GM23338 (cell line): ENCODE data around the gene DNAH17. TPM values are rescaled to one million over a fixed set of nuclear protein-coding genes. Genes with fewer than 3 reads are reported as not detected.

Experiments
- ATAC-seq: fragments of 200-7000 bp; cut with Tn5 transposase; 3 replicates; pipeline ENCODE4 v1.9.1; 2020
- DNase-seq: peaks from one replicate; pipeline ENCODE4 v3.0.0-alpha.2; 2015; ENCODE audit warnings: low spot score
- H2AFZ ChIP-seq: fragments of 200-600 bp; sonication (generic); 2 replicates; pipeline ENCODE4 v1.8.0; 2016; ENCODE audit warnings: antibody characterized with exemption, mild to moderate bottlenecking, moderate library complexity
- H3F3A ChIP-seq: fragments of 200-600 bp; sonication (generic); replicated peaks from 2 replicates; pipeline ENCODE4 v1.8.0; 2017; ENCODE audit warnings: antibody characterized with exemption, mixed run types, low read depth
- H3K27ac ChIP-seq: fragments of 200-600 bp; sonication (generic); 2 replicates; pipeline ENCODE4 v1.6.1; 2016; ENCODE audit warnings: low read depth
- H3K27me3 ChIP-seq: fragments of 200-600 bp; sonication (generic); 2 replicates; pipeline ENCODE4 v1.8.0; 2016; ENCODE audit warnings: mild to moderate bottlenecking, mixed run types, moderate library complexity; ENCODE audit not compliant: insufficient read depth
- H3K36me3 ChIP-seq: fragments of 200-600 bp; sonication (generic); 2 replicates; pipeline ENCODE4 v1.8.0; 2016; ENCODE audit warnings: mild to moderate bottlenecking; ENCODE audit not compliant: insufficient read depth
- H3K4me1 ChIP-seq: fragments of 200-600 bp; sonication (generic); 2 replicates; pipeline ENCODE4 v1.8.0; 2016; ENCODE audit warnings: mild to moderate bottlenecking, moderate library complexity; ENCODE audit not compliant: insufficient read depth
- H3K4me2 ChIP-seq: fragments of 200-600 bp; sonication (generic); 2 replicates; pipeline ENCODE4 v1.7.1; 2017; ENCODE audit warnings: mixed run types
- H3K4me3 ChIP-seq: fragments of 200-600 bp; sonication (generic); 2 replicates; pipeline ENCODE4 v1.6.1; 2016; ENCODE audit warnings: mixed run types
- H3K79me2 ChIP-seq: fragments of 200-600 bp; sonication (generic); replicated peaks from 2 replicates; pipeline ENCODE4 v1.8.0; 2017; ENCODE audit warnings: mild to moderate bottlenecking; ENCODE audit not compliant: insufficient read depth
- H3K9me2 ChIP-seq: fragments of 200-600 bp; sonication (generic); 2 replicates; pipeline ENCODE4 v1.8.0; 2017; ENCODE audit not compliant: insufficient read depth
- H4K20me1 ChIP-seq: fragments of 200-600 bp; sonication (generic); replicated peaks from 2 replicates; pipeline ENCODE4 v1.8.0; 2017; ENCODE audit warnings: mild to moderate bottlenecking; ENCODE audit not compliant: insufficient read depth
- H3K27ac Mint-ChIP-seq: 2 replicates; pipeline ENCODE4 v1.8.0; 2020; ENCODE audit warnings: inconsistent platforms, mild to moderate bottlenecking, moderate library complexity, mixed read lengths
- H3K27me3 Mint-ChIP-seq: 3 replicates; pipeline ENCODE4 v1.8.0; 2022; ENCODE audit warnings: low read depth, mild to moderate bottlenecking, moderate library complexity, mixed read lengths, inconsistent platforms; ENCODE audit not compliant: insufficient read depth, poor library complexity
- H3K36me3 Mint-ChIP-seq: 3 replicates; pipeline ENCODE4 v1.8.0; 2021; ENCODE audit warnings: low read depth, mild to moderate bottlenecking, inconsistent platforms, moderate library complexity, mixed read lengths
- H3K4me1 Mint-ChIP-seq: 3 replicates; pipeline ENCODE4 v1.8.0; 2020; ENCODE audit warnings: mild to moderate bottlenecking, inconsistent platforms, mixed read lengths
- H3K4me3 Mint-ChIP-seq: 3 replicates; pipeline ENCODE4 v1.8.0; 2021; ENCODE audit warnings: moderate library complexity, mild to moderate bottlenecking, inconsistent platforms, mixed read lengths
- H3K9me3 Mint-ChIP-seq: 3 replicates; pipeline ENCODE4 v1.8.0; 2020; ENCODE audit warnings: moderate library complexity, mild to moderate bottlenecking, inconsistent platforms, mixed read lengths
- CREB1 ChIP-seq: fragments of 250-450 bp; sonication (Bioruptor Pico); IDR thresholded peaks from 2 replicates; pipeline ENCODE4 v1.5.0; 2020; ENCODE audit warnings: low read depth, mild to moderate bottlenecking, moderate library complexity
- CTCF ChIP-seq, 2 experiments: fragments of 200-600 bp in 1 of 2; sonication (generic) in 1 of 2; conservative IDR thresholded peaks; 2 replicates each; pipeline versions ENCODE4 v1.5.1 to v1.6.1; 2016 to 2017; ENCODE audit warnings: antibody characterized with exemption in 2 of 2, low read depth in 2 of 2, mild to moderate bottlenecking in 2 of 2, moderate library complexity in 1 of 2
- EZH2 ChIP-seq: fragments of 200-600 bp; sonication (generic); IDR thresholded peaks from one replicate; pipeline ENCODE4 v1.8.0; 2017; ENCODE audit warnings: antibody characterized with exemption, mild to moderate bottlenecking, low read depth; ENCODE audit not compliant: unreplicated experiment
- EZH2phosphoT487 ChIP-seq: fragments of 200-600 bp; sonication (generic); IDR thresholded peaks from one replicate; pipeline ENCODE4 v1.8.1; 2018; ENCODE audit warnings: antibody characterized with exemption; ENCODE audit not compliant: unreplicated experiment
- JUNB ChIP-seq: IDR thresholded peaks from one replicate; pipeline ENCODE4 v1.6.1; 2016; ENCODE audit warnings: antibody characterized with exemption; ENCODE audit not compliant: unreplicated experiment
- NANOG ChIP-seq: IDR thresholded peaks from 2 replicates; pipeline ENCODE4 v1.6.1; 2016; ENCODE audit warnings: antibody characterized with exemption, borderline replicate concordance
- POLR2AphosphoS5 ChIP-seq: IDR thresholded peaks from 2 replicates; pipeline ENCODE4 v1.6.1; 2016; ENCODE audit warnings: antibody characterized with exemption, low read depth
- STAT1 ChIP-seq: IDR thresholded peaks from one replicate; pipeline ENCODE4 v1.6.1; 2016; ENCODE audit warnings: antibody characterized with exemption; ENCODE audit not compliant: unreplicated experiment
- ZNF114 ChIP-seq: fragments of 250-450 bp; sonication (Bioruptor Pico); IDR thresholded peaks from 2 replicates; pipeline ENCODE4 v1.5.0; 2020; ENCODE audit warnings: mild to moderate bottlenecking, moderate library complexity
- ZNF331 ChIP-seq: fragments of 250-450 bp; sonication (Bioruptor Pico); IDR thresholded peaks from 2 replicates; pipeline ENCODE4 v1.5.0; 2020; ENCODE audit warnings: low read depth, mild to moderate bottlenecking, moderate library complexity
- ZNF462 ChIP-seq: fragments of 250-450 bp; sonication (Bioruptor Pico); IDR thresholded peaks from 2 replicates; pipeline ENCODE4 v1.5.0; 2020; ENCODE audit warnings: mild to moderate bottlenecking, moderate library complexity
- polyA plus RNA-seq: library from polyadenylated mRNA; unstranded; fragments of >200 nt; fragmentation: Nextera tagmentation; extraction: Ambion mirVana; gene quantifications from 2 replicates; pipeline ENCODE4 v1.2.1, GENCODE V29; 2016
- total RNA-seq: library from RNA; depleted of rRNA; stranded (reverse); fragments of >200 nt; shearing (Covaris generic); gene quantifications from 2 replicates; pipeline ENCODE4 v1.2.3, GENCODE V29; 2014
- TF ChIP-seq, protein P1 (sequence below): IDR thresholded peaks from one replicate; pipeline ENCODE4 v1.6.1; 2018; ENCODE audit warnings: antibody characterized with exemption; ENCODE audit not compliant: unreplicated experiment
- TF ChIP-seq, protein P2 (sequence below): IDR thresholded peaks from 2 replicates; pipeline ENCODE4 v1.6.1; 2016; ENCODE audit warnings: antibody characterized with exemption

Gene DNAH17
- total and polyA plus RNA-seq, 2 experiments from 2014 or later, result 0.59 to 2.0 TPM

DNA sequence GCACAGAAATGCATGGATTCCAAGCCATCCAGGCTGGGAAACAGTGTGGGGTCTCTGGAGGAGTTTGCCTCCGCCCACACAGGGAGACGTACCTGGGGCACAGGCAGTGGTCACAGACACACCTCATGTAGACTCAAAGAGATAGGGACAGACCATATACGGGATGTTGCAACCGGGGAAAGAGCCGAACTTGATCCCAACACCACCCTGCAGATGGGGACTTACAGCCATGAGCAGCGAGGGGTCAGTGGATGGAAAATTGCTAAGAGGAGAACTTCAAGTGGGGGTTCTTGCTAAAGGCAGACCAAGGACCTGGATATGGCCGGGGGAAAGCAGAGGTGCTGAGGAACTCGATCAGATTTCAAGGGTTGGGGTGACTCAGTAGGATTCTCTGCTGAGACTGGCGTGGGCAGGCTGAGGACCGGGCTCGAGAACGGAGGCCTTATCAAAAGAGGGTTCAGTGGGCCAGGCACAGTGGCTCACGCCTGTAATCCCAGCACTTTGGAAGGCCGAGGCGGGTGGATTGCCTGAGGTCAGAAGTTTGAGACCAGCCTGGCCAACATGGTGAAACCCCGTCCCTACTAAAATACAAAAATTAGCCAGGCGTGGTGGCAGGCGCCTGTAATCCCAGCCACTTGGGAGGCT lies 12.0 kb upstream of the DNAH17 start:
- Histone ChIP-seq H3F3A (no peaks in the 10 kb centered on the region), H3K27me3 (no peaks in the 10 kb centered on the region), H3K79me2 (no peaks in the 10 kb centered on the region), H3K9me2 (no peaks in the 10 kb centered on the region), H3K36me3 (no peaks in the 10 kb centered on the region), H3K27ac (no peak overlapping the region), H4K20me1 (no peaks in the 10 kb centered on the region), H3K4me2 (no peak overlapping the region), H2AFZ (no peak overlapping the region), H3K4me1 (no peaks in the 10 kb centered on the region), H3K4me3 (no peak overlapping the region)
- H3K27ac Mint-ChIP-seq, result no peak overlapping the region
- TF ChIP-seq JUNB (no peak), CTCF (conservative IDR thresholded peaks at IDR 0.05; ENCODE audit: low read depth in 2 of 2) (no peak), ZNF331 (no peak), ZNF114 (CRISPR knock-in tag) (no peak), EZH2phosphoT487 (no peak), STAT1 (no peak), NANOG (no peak), EZH2 (no peak), ZNF462 (CRISPR knock-in tag) (no peak), CREB1 (no peak), POLR2AphosphoS5 (no peak)
- TF ChIP-seq, protein P1, sequence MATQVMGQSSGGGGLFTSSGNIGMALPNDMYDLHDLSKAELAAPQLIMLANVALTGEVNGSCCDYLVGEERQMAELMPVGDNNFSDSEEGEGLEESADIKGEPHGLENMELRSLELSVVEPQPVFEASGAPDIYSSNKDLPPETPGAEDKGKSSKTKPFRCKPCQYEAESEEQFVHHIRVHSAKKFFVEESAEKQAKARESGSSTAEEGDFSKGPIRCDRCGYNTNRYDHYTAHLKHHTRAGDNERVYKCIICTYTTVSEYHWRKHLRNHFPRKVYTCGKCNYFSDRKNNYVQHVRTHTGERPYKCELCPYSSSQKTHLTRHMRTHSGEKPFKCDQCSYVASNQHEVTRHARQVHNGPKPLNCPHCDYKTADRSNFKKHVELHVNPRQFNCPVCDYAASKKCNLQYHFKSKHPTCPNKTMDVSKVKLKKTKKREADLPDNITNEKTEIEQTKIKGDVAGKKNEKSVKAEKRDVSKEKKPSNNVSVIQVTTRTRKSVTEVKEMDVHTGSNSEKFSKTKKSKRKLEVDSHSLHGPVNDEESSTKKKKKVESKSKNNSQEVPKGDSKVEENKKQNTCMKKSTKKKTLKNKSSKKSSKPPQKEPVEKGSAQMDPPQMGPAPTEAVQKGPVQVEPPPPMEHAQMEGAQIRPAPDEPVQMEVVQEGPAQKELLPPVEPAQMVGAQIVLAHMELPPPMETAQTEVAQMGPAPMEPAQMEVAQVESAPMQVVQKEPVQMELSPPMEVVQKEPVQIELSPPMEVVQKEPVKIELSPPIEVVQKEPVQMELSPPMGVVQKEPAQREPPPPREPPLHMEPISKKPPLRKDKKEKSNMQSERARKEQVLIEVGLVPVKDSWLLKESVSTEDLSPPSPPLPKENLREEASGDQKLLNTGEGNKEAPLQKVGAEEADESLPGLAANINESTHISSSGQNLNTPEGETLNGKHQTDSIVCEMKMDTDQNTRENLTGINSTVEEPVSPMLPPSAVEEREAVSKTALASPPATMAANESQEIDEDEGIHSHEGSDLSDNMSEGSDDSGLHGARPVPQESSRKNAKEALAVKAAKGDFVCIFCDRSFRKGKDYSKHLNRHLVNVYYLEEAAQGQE, result no peak
- TF ChIP-seq, protein P2, sequence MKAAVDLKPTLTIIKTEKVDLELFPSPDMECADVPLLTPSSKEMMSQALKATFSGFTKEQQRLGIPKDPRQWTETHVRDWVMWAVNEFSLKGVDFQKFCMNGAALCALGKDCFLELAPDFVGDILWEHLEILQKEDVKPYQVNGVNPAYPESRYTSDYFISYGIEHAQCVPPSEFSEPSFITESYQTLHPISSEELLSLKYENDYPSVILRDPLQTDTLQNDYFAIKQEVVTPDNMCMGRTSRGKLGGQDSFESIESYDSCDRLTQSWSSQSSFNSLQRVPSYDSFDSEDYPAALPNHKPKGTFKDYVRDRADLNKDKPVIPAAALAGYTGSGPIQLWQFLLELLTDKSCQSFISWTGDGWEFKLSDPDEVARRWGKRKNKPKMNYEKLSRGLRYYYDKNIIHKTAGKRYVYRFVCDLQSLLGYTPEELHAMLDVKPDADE, result no peak
- H3K4me3 Mint-ChIP-seq, result no peak overlapping the region
- peaks cover 5% of the 10 kb centered on the region for H3K27me3 Mint-ChIP-seq
- ATAC-seq (no peak), DNase-seq (no peak)
- H3K36me3 Mint-ChIP-seq, result no peaks in the 10 kb centered on the region
- peaks cover 9% of the 10 kb centered on the region for H3K4me1 Mint-ChIP-seq
- H3K9me3 Mint-ChIP-seq, result no peaks in the 10 kb centered on the region; the same call in 2 of the 3 replicates
